ACC112 (cell line): ENCODE data around the gene AGAP5.

Experiments
- H2AFZ ChIP-seq: fragments of 200-600 bp; sonication (generic); one replicate; pipeline ENCODE4 v1.6.0; 2017; ENCODE audit warnings: antibody characterized with exemption, low read length; ENCODE audit not compliant: unreplicated experiment
- H3K27ac ChIP-seq: fragments of 200-600 bp; sonication (generic); 2 replicates; pipeline ENCODE4 v1.5.1; 2014; ENCODE audit warnings: low read depth, mild to moderate bottlenecking, antibody characterized with exemption, low read length, moderate library complexity
- H3K27me3 ChIP-seq: fragments of 200-600 bp; sonication (generic); 2 replicates; pipeline ENCODE4 v1.6.1; 2014; ENCODE audit warnings: mild to moderate bottlenecking, antibody characterized with exemption, low read length, moderate library complexity, mixed read lengths; ENCODE audit not compliant: insufficient read depth
- H3K36me3 ChIP-seq: fragments of 200-600 bp; sonication (generic); 2 replicates; pipeline ENCODE4 v1.6.1; 2016; ENCODE audit warnings: mild to moderate bottlenecking, antibody characterized with exemption, low read length, moderate library complexity, mixed read lengths; ENCODE audit not compliant: insufficient read depth
- H3K4me1 ChIP-seq: fragments of 200-600 bp; sonication (generic); one replicate; pipeline ENCODE4 v1.6.1; 2016; ENCODE audit warnings: low read length, mixed read lengths; ENCODE audit not compliant: insufficient read depth, unreplicated experiment, control insufficient read depth
- H3K4me3 ChIP-seq: fragments of 200-600 bp; sonication (generic); 2 replicates; pipeline ENCODE4 v1.5.1; 2014; ENCODE audit warnings: mild to moderate bottlenecking, low read depth, low read length
- H3K79me2 ChIP-seq: fragments of 200-600 bp; sonication (generic); one replicate; pipeline ENCODE4 v1.6.0; 2016; ENCODE audit warnings: low read length; ENCODE audit not compliant: control insufficient read depth, unreplicated experiment, insufficient read depth

The AGAP5 gene

DNA sequence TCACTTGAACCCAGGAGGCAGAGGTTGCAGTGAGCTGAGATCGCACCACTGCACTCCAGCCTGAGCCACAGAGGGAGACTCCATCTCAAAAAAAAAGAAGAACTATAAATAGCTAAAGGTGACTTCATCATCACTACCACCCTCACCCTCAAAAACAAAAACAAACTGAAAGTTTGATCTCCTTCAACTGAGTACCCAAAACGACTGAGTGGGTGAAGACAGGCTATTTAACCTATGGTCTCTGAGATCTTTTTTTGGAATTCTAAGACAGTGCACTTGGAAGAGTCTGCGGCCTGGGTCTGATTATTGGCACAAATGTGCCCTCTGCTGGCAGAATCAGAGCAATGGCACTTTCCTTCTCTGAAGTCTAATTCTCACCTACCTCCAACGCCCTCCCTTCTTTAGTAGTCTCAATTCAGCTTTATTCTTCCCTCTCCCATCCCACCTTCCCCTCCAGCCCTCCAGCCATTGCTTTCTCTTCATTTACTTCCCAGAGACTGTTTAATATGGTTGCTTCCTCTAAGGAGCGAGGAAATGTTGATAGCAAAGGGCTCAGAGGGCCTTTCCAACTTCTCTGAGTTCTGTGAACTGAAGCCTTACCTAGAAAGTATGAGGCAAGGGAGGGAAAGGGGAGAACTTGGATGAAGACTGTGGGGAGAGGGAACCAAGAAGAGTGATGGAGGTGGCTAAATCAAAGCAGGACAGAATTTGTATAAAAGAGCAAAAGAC, 53.7 kb downstream of the AGAP5 start:
- no peak overlapping the region for H3K4me3 ChIP-seq
- H3K36me3 ChIP-seq, result no peaks in the 10 kb centered on the region
- no peak overlapping the region for H3K27ac ChIP-seq
- H3K27me3 ChIP-seq, result no peaks in the 10 kb centered on the region
- H2AFZ ChIP-seq, result peak overlapping the region; percentile 15
- no peaks in the 10 kb centered on the region for H3K79me2 ChIP-seq
- peaks cover 4% of the 10 kb centered on the region for H3K4me1 ChIP-seq

DNA sequence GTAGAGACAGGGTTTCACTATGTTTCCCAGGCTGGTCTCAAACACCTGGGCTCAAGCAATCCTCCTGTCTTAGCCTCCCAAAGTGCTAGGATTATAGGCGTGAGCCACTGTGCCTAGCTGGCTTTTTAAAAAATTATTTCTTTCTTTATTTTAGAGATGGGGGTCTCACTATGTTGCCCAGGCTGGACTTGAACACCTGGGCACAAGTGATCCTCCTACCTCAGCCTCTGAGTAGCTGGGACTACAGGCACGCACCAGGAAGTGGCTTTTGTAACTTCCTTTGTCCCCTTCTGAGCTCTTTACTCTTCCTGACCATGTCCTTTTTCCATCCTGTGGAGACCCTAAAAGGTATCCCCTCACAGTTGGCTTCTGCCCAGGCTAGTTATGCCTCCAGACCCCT, 54.5 kb downstream of the AGAP5 start:
- Histone ChIP-seq H3K27ac (no peak overlapping the region), H3K4me3 (no peak overlapping the region), H2AFZ (no peak overlapping the region), H3K4me1 (no peaks in the 10 kb centered on the region), H3K36me3 (no peaks in the 10 kb centered on the region), H3K27me3 (no peaks in the 10 kb centered on the region), H3K79me2 (no peaks in the 10 kb centered on the region)

- H3K27me3 ChIP-seq, result no peaks in the 10 kb centered on the region
Measured at GRCh38 chr10:73641328-73642060, 56.4 kb downstream of the AGAP5 start, which contains the start of gene MYOZ1. Gene MYOZ1 (minus strand): TSS chr10:73641474. CDS start chr10:73640017, 1,457 bp downstream.

GRCh38 chr10:73639286-73639685, 58.6 kb downstream of the AGAP5 start:
- H3K27me3 ChIP-seq, result no peaks in the 10 kb centered on the region
- H3K4me1 ChIP-seq, result no peaks in the 10 kb centered on the region
- no peaks in the 10 kb centered on the region for H3K79me2 ChIP-seq
- no peak overlapping the region for H2AFZ ChIP-seq
- no peak overlapping the region for H3K27ac ChIP-seq
- H3K36me3 ChIP-seq, result no peaks in the 10 kb centered on the region
- H3K4me3 ChIP-seq, result no peak overlapping the region

More at GRCh38 chr10:73641328-73642060, 56.4 kb downstream of the AGAP5 start, which contains the start of gene MYOZ1:
- no peak within 1 kb of the TSS for H2AFZ ChIP-seq
- no peaks in the 10 kb centered on the region for H3K36me3 ChIP-seq
- no peak within 1 kb of the TSS for H3K27ac ChIP-seq
- H3K79me2 ChIP-seq, result no peaks in the 10 kb centered on the region
- no peaks in the 10 kb centered on the region for H3K4me1 ChIP-seq
- no peak within 1 kb of the TSS for H3K4me3 ChIP-seq

GRCh38 chr10:73635781-73636180, 62.1 kb downstream of the AGAP5 start:
- Histone ChIP-seq H3K27ac (no peak overlapping the region), H3K4me1 (no peaks in the 10 kb centered on the region), H3K36me3 (no peaks in the 10 kb centered on the region), H2AFZ (no peak overlapping the region), H3K27me3 (no peaks in the 10 kb centered on the region), H3K79me2 (no peaks in the 10 kb centered on the region), H3K4me3 (no peak overlapping the region)

DNA sequence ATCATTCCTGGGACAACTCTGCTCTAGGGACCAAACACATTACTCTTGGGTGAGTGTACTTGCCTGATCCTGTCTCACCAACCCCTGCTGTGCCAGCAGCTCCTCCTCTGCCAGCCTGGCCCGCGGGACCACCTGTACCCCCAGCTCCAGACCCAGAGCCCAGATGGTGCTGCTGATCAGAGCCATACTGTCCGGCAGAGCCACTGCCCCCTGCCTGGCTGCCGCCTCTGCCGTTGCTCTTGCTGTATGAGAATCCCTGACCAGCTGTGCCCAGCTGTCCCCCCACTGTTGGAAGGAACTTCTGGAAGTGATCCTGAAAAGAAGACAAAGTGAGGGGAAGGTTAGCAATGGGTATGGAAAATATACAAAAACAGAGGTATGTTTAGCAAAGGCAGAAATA, 63.5 kb downstream of the AGAP5 start:
- Histone ChIP-seq H3K36me3 (no peaks in the 10 kb centered on the region), H3K27me3 (no peaks in the 10 kb centered on the region), H3K4me3 (no peak overlapping the region), H3K79me2 (no peaks in the 10 kb centered on the region), H3K27ac (no peak overlapping the region), H3K4me1 (no peaks in the 10 kb centered on the region), H2AFZ (no peak overlapping the region)

- Histone ChIP-seq H3K4me3 (no peak overlapping the region), H2AFZ (no peak overlapping the region), H3K27me3 (no peaks in the 10 kb centered on the region), H3K27ac (no peak overlapping the region), H3K79me2 (peaks cover 6% of the 10 kb centered on the region), H3K36me3 (no peaks in the 10 kb centered on the region), H3K4me1 (peaks cover 6% of the 10 kb centered on the region)
Measured at GRCh38 chr10:73629165-73629564, 68.7 kb downstream of the AGAP5 start.

DNA sequence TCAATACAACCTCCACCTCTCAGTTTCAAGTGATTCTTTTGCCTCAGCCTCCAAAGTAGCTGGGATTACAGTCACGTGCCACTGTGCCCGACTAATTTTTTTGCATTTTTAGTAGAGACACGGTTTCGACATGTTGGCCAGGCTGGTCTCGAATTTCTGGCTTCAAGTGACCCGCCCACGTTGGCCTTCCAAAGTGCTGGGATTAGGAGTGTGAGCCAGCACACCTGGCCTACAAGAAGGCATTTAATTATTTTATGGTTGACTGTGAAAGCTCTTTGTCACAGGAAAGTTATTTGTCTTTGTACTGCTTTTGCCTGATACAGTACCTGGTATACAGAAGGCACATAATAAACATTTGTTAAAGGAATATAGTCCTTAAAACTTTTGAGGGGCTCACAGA, 69.5 kb downstream of the AGAP5 start:
- Histone ChIP-seq H3K36me3 (no peaks in the 10 kb centered on the region), H3K4me3 (no peak overlapping the region), H3K79me2 (peaks cover 6% of the 10 kb centered on the region), H3K4me1 (peaks cover 6% of the 10 kb centered on the region), H3K27me3 (no peaks in the 10 kb centered on the region), H3K27ac (no peak overlapping the region), H2AFZ (no peak overlapping the region)

DNA sequence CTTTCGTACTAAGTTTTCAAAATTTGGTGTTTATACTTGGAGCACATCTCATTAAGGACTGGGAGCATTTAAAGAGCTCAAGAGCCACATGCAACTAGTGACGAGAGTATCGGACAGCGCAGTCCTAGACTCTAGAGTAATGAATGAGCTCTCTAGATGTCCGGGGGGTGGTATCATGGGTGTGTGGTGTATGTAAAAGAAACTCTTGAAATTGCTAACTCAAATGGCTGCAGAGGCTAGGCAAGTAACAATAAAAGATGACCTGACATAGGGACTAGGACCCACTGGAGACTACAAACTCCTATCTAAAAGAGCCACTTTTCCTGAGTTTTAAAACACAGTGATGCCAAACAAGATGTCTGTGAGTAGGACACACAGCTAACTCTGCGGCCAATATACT, 70.6 kb downstream of the AGAP5 start:
- Histone ChIP-seq H3K79me2 (peaks cover 6% of the 10 kb centered on the region), H3K27me3 (no peaks in the 10 kb centered on the region), H3K4me3 (no peak overlapping the region), H2AFZ (no peak overlapping the region), H3K27ac (no peak overlapping the region), H3K4me1 (peaks cover 6% of the 10 kb centered on the region), H3K36me3 (no peaks in the 10 kb centered on the region)

GRCh38 chr10:73625884-73626752, 71.8 kb downstream of the AGAP5 start:
- no peaks in the 10 kb centered on the region for H3K36me3 ChIP-seq
- H3K27ac ChIP-seq, result peak overlapping the region; percentile 71
- H3K79me2 ChIP-seq, result peaks cover 6% of the 10 kb centered on the region
- H3K4me1 ChIP-seq, result peaks cover 6% of the 10 kb centered on the region
- peak overlapping the region; percentile 86 for H2AFZ ChIP-seq
- no peaks in the 10 kb centered on the region for H3K27me3 ChIP-seq
- peak overlapping the region; percentile 91 for H3K4me3 ChIP-seq
